Thyroid gland (tissue), 4 donors: Measurements from ENCODE around the gene BCR. TPM values are rescaled to one million over a fixed set of nuclear protein-coding genes. Genes with fewer than 3 reads are reported as not detected.
"Not testable (repeated sequence)": the region's sequence is repeated elsewhere in the genome, so short reads cannot be mapped to it uniquely, and the experiment has no call there.

Experiments used
- DNase-seq, 2 donors: peaks; one replicate each; pipeline ENCODE4 v3.0.0-alpha.2; 2019
- H3K27ac ChIP-seq, 3 donors: fragments of 200-600 bp; sonication (generic); 1 replicate in 2 of 3; 2 replicates in 1 of 3; pipeline ENCODE4 v1.5.1; 2016 to 2019; ENCODE audit warnings: mild to moderate bottlenecking in 1 of 3, moderate library complexity in 1 of 3
- H3K27me3 ChIP-seq: fragments of 200-600 bp; sonication (generic); one replicate; pipeline ENCODE4 v1.5.1; 2019
- H3K36me3 ChIP-seq, 2 donors: fragments of 200-600 bp; sonication (generic); one replicate each; pipeline ENCODE4 v1.5.1; 2016 to 2019
- H3K4me1 ChIP-seq, 2 donors: fragments of 200-600 bp; sonication (generic); one replicate each; pipeline ENCODE4 v1.5.1; 2017 to 2019
- H3K4me3 ChIP-seq, 3 donors: fragments of 200-600 bp; sonication (generic); replicated peaks in 1 of 3; 1 replicate in 2 of 3; 2 replicates in 1 of 3; pipeline ENCODE4 v1.5.1; 2016; ENCODE audit warnings: mild to moderate bottlenecking in 1 of 3
- H3K9me3 ChIP-seq: fragments of 200-600 bp; sonication (generic); one replicate; pipeline ENCODE4 v1.5.1; 2017
- POLR2A ChIP-seq, 2 donors: fragments of 450-650 bp; IDR thresholded peaks; one replicate each; pipeline ENCODE4 v1.6.1; 2017; ENCODE audit warnings: antibody characterized with exemption in 2 of 2, mild to moderate bottlenecking in 2 of 2, moderate library complexity in 1 of 2
- WGBS, 2 donors: methylation state at CpG; one replicate each; pipeline ENCODE4 v1.1.5; 2017; 5-methylcytosine and 5-hydroxymethylcytosine counted together
- intact Hi-C: fragments of 100-400 bp; cut with DNase I; formaldehyde crosslinking; loops from one replicate; pipeline ENCODE4 v1.15.1; 2023
- total RNA-seq, 4 donors: library from RNA; depleted of rRNA; stranded (reverse); fragments of >200 nt; gene quantifications; one replicate each; pipeline ENCODE4 v1.2.3, GENCODE V29; 2016
- TF ChIP-seq, protein P1 (sequence below), 6 experiments: fragments of 200-600 bp in 3 of 6; fragments of 450-650 bp in 3 of 6; sonication (generic) in 3 of 6; IDR thresholded peaks; one replicate each; pipeline ENCODE4 v1.5.1; 2016 to 2019; ENCODE audit warnings: antibody characterized with exemption in 6 of 6, mild to moderate bottlenecking in 2 of 6, inconsistent platforms in 1 of 6, moderate library complexity in 1 of 6

BCR gene
- total RNA-seq, 4 donors from 2014 or later, result 80.1 to 127 (median 87.7) TPM

DNA sequence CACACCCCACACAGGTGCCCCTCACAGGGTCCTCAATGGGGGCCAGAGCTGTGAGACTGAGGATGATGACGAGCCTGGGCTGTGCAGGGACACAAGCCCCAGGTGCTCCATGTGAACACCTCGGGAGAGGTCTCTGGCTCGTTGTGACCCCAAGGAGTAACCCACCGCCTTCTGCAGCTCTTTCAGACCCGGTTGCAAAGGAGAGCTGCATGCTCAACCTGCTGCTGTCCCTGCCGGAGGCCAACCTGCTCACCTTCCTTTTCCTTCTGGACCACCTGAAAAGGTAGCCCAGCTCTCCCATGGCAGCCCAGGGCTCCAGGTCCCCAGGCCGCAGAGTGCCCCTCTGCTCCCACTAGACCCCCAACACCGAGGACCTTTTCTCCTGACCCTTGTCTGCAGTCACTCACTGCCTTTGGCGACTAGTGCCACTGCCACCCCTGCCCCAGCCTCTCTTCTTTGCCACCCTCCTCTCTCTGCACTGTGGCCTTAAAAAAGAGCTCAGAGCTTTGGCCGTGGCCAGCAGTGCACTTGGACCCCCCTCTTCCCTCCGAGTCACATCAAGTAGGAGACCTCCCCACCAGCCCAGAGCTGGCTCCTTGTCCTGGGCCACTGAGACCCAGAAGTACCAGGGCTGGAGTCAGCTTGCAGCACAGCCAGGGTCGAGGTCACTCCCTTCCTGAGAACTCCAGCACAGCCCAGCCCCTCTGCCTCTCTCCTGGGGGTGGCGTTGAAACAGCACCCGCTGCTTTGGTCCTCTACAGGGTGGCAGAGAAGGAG lies 133.7 kb downstream of the BCR start:
- H3K27ac ChIP-seq, result no peak overlapping the region
- H3K27me3 ChIP-seq, result no peaks in the 10 kb centered on the region
- no peaks in the 10 kb centered on the region for H3K4me1 ChIP-seq
- H3K9me3 ChIP-seq, result no peaks in the 10 kb centered on the region
- WGBS, 2 donors, result 86 to 92% methylated on average over 14 of the region's 14 CpGs
- no peak for DNase-seq
- H3K36me3 ChIP-seq, result peaks cover 8 to 19% of the 10 kb centered on the region in 2 donors
- no peak for TF ChIP-seq POLR2A (IDR thresholded peaks at IDR 0.05)
- TF ChIP-seq, protein P1, sequence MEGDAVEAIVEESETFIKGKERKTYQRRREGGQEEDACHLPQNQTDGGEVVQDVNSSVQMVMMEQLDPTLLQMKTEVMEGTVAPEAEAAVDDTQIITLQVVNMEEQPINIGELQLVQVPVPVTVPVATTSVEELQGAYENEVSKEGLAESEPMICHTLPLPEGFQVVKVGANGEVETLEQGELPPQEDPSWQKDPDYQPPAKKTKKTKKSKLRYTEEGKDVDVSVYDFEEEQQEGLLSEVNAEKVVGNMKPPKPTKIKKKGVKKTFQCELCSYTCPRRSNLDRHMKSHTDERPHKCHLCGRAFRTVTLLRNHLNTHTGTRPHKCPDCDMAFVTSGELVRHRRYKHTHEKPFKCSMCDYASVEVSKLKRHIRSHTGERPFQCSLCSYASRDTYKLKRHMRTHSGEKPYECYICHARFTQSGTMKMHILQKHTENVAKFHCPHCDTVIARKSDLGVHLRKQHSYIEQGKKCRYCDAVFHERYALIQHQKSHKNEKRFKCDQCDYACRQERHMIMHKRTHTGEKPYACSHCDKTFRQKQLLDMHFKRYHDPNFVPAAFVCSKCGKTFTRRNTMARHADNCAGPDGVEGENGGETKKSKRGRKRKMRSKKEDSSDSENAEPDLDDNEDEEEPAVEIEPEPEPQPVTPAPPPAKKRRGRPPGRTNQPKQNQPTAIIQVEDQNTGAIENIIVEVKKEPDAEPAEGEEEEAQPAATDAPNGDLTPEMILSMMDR (IDR thresholded peaks at IDR 0.05), result no peak
- intact Hi-C loops, result loop anchor here (5.0 kb wide), 1 partner anchor 73 kb away; no protein-coding TSS in a partner anchor
- H3K4me3 ChIP-seq, result no peak overlapping the region

DNA sequence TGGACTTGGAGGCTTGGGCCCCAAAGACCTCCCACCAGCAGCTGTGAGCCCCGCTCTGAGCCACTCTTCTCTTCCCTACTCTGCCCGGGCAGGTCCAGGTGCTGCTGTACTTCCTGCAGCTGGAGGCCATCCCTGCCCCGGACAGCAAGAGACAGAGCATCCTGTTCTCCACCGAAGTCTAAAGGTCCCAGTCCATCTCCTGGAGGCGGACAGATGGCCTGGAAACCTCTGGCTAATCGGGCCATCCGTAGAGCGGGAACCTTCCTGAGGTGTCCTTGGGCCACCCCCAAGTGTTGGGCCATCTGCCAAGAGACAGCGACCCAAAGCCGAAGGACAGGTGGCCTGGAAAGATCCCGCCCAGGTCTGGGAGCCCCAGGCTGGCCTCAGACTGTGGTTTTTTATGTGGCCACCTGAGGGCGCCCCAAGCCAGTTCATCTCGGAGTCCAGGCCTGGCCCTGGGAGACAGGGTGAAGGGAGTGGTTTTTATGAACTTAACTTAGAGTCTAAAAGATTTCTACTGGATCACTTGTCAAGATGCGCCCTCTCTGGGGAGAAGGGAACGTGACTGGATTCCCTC lies 135.1 kb downstream of the BCR start:
- Histone ChIP-seq H3K4me1 (no peaks in the 10 kb centered on the region), H3K27ac (no peak overlapping the region), H3K9me3 (no peaks in the 10 kb centered on the region), H3K4me3 (no peak overlapping the region), H3K36me3 (peaks cover 8 to 19% of the 10 kb centered on the region in 2 donors), H3K27me3 (no peaks in the 10 kb centered on the region)
- intact Hi-C loops, result no loop called here
- DNase-seq, result peak; percentile 59 to 62
- 30 to 42% methylated on average over 2 to 12 of the region's 15 CpGs for WGBS, 2 donors
- TF ChIP-seq, protein P1 (IDR thresholded peaks at IDR 0.05), result peak; percentile 39 to 71 (median 56)
- TF ChIP-seq POLR2A (IDR thresholded peaks at IDR 0.05), result no peak

DNA sequence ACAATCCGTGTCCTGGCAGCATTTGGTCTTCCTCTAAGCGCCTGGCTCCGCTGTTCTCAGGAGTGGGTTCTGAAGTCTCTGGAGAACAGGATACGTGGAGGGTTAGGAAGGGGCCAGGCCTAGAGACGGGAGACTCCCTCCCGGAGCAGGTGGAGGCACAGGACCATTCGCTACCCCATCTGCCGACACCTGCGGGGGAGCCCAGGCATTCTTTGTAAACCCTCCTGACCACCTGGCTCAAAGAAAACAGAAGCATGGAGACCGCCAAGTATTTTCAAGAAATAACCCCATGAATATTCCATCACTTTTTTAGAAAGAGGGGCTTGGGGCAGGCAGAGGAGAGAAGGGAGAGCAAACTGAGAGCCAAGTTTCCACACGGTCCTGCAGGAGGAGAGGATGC lies 136.3 kb downstream of the BCR start:
- WGBS, 2 donors, result 93 to 100% methylated on average over 2 to 5 of the region's 11 CpGs
- H3K36me3 ChIP-seq, result peaks cover 8 to 19% of the 10 kb centered on the region in 2 donors
- DNase-seq, H3K4me3 ChIP-seq, H3K4me1 ChIP-seq, H3K27ac ChIP-seq, H3K27me3 ChIP-seq, H3K9me3 ChIP-seq, intact Hi-C loops: not testable (repeated sequence)

DNA sequence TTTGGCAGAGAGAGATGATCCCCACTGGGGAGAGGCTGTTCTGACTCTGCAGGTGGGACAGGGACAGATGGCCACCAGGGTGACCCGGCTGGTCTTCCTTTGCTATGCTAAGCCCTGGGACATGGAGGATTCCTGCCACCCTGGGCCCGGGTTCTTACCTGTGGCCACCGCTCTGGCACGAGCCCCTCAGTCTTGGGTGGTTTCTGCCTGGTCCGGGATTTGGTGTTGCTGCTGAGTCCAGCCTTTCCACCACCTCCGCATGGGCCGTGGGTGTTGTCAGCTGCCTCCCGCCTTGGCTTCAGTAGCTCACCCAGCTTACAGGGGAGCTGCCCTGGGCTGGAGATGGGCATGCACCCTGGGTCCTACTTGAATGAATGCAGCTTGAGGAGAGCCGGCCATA lies 138.0 kb downstream of the BCR start:
- H3K9me3 ChIP-seq, H3K4me1 ChIP-seq, intact Hi-C loops, H3K27ac ChIP-seq, DNase-seq, H3K4me3 ChIP-seq, H3K27me3 ChIP-seq: not testable (repeated sequence)
- H3K36me3 ChIP-seq, result peaks cover 8 to 13% of the 10 kb centered on the region in 2 donors
- 93% methylated on average over 3 of the region's 9 CpGs; no CpG with 5 or more reads in 1 of the 2 donors for WGBS, 2 donors

DNA sequence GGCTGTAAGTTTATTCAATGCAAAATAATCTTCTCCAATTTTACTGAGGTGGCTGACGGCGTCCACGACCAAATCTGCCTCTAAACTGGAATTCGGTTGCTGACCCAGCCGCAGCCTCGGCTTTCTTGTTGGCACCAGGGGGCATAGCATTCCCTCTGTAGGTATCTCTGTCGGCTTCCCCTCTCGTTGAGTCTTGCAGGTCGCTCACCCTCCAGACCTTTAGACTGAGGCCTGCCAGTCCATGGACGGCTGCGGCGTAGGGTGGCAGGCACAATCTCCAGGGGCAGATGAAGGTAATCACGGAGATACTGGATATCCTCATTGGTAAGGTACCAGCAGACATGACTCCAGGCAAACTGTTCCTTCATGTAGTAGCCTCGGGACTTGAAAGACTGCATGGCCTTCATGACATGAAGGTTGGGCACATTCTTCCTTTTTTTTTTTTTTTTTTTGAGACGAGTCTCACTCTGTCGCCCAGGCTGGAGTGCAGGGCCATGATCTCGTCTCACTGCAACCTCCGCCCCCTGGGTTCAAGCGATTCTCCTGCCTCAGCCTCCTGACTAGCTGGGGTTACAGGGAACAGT lies 142.3 kb downstream of the BCR start:
- not testable (repeated sequence) for H3K4me3 ChIP-seq, H3K27me3 ChIP-seq, DNase-seq, H3K4me1 ChIP-seq, H3K9me3 ChIP-seq, H3K27ac ChIP-seq, H3K36me3 ChIP-seq
- WGBS, 2 donors, result 79 to 83% methylated on average over 14 to 19 of the region's 19 CpGs
- intact Hi-C loops, result loop anchor here (5.0 kb wide), 1 partner anchor 60 kb away; no protein-coding TSS in a partner anchor

DNA sequence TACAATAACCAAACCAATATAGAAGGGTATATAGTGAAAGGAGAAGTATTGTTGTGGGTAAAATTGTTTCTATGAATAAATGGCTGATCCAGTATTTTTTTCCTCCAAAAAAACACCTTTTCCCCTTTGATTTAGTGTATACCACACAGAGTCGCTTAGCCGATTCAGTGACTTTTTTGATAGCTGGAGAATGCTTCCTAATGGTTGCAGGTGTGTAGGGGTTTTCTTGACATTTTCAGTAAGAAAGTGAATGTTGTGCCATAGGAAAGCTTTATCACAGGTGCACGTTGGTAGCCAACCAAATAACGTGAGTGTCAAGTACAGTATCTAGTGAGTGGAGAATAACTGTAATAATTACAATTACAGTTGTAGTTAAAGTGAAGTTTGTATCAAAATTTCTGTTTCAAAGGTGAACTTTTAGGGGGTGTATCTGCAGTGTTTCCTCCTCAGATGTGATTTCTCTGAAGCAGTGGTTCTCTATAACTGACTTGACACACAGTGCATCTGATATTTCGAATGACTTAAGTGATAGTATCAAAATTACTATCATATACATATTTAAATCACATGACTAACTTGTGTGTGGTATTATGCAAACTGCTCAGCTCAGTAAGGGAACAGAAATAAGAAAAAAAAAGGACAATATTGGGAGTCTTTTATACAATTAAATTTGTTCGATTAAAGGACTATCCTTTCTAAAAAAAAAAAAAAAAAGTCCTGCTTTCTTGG lies 143.8 kb downstream of the BCR start:
- not testable (repeated sequence) for H3K36me3 ChIP-seq, DNase-seq, H3K4me3 ChIP-seq, H3K4me1 ChIP-seq, H3K9me3 ChIP-seq, H3K27me3 ChIP-seq, H3K27ac ChIP-seq
- intact Hi-C loops, result loop anchor here (5.0 kb wide), 1 partner anchor 58 kb away; no protein-coding TSS in a partner anchor
- WGBS, 2 donors, result 88 to 91% methylated on average over 6 of the region's 6 CpGs
